Panc1 (cell line): ENCODE results near the gene MCF2L2.

Source experiments
- CTCF ChIP-seq: fragments of 450-650 bp; IDR thresholded peaks from 2 replicates; pipeline ENCODE4 v1.5.1; 2017; ENCODE audit warnings: mild to moderate bottlenecking
- REST ChIP-seq, 2 experiments: IDR thresholded peaks; 2 replicates each; pipeline ENCODE4 v1.6.1; 2011 to 2012; ENCODE audit warnings: low read depth in 2 of 2, control low read depth in 1 of 2, low read length in 1 of 2, mild to moderate bottlenecking in 1 of 2, moderate library complexity in 1 of 2; ENCODE audit not compliant: insufficient read depth in 1 of 2

- TF ChIP-seq CTCF = no peak
- no peak for TF ChIP-seq REST (IDR thresholded peaks at IDR 0.05; ENCODE audit: insufficient read depth in 1 of 2, low read depth in 2 of 2, low read length in 1 of 2)
Measured at GRCh38 chr3:183239046-183239445, 189.4 kb downstream of the MCF2L2 start.
